Parathyroid adenoma (tissue), 2 donors: ENCODE results near the gene CSMD2.

ENCODE experiments used
- H2AFZ ChIP-seq: fragments of 300-600 bp; sonication (generic); one replicate; pipeline ENCODE4 v1.7.0; 2017; ENCODE audit warnings: antibody characterized with exemption, mild to moderate bottlenecking
- H3K27ac ChIP-seq: fragments of 300-600 bp; sonication (generic); one replicate; pipeline ENCODE4 v1.7.0; 2017
- H3K27me3 ChIP-seq: fragments of 300-600 bp; sonication (generic); one replicate; pipeline ENCODE4 v1.7.0; 2017; ENCODE audit warnings: low read length; ENCODE audit not compliant: control insufficient read depth, insufficient read depth
- H3K36me3 ChIP-seq: fragments of 300-600 bp; sonication (generic); one replicate; pipeline ENCODE4 v1.7.0; 2017; ENCODE audit warnings: low read length; ENCODE audit not compliant: control insufficient read depth, insufficient read depth
- H3K4me1 ChIP-seq: fragments of 300-600 bp; sonication (generic); one replicate; pipeline ENCODE4 v1.7.0; 2017; ENCODE audit warnings: control low read depth
- H3K4me2 ChIP-seq: fragments of 300-600 bp; sonication (generic); one replicate; pipeline ENCODE4 v1.7.0; 2017; ENCODE audit warnings: low read length
- H3K4me3 ChIP-seq: fragments of 300-600 bp; sonication (generic); one replicate; pipeline ENCODE4 v1.7.0; 2017; ENCODE audit warnings: low read depth, low read length
- H3K79me2 ChIP-seq: fragments of 300-600 bp; sonication (generic); one replicate; pipeline ENCODE4 v1.7.0; 2017; ENCODE audit warnings: control low read depth
- H3K9ac ChIP-seq: fragments of 300-600 bp; sonication (generic); one replicate; pipeline ENCODE4 v1.7.0; 2017; ENCODE audit warnings: mild to moderate bottlenecking
- H3K9me3 ChIP-seq: fragments of 300-600 bp; sonication (generic); one replicate; pipeline ENCODE4 v1.7.0; 2017; ENCODE audit warnings: low read length; ENCODE audit not compliant: control insufficient read depth
- CTCF ChIP-seq: fragments of 300-600 bp; sonication (generic); IDR thresholded peaks from one replicate; pipeline ENCODE4 v1.7.0; 2017; ENCODE audit warnings: antibody characterized with exemption, mild to moderate bottlenecking
- donor health status: primary hyperparathyroidism.

The CSMD2 gene

DNA sequence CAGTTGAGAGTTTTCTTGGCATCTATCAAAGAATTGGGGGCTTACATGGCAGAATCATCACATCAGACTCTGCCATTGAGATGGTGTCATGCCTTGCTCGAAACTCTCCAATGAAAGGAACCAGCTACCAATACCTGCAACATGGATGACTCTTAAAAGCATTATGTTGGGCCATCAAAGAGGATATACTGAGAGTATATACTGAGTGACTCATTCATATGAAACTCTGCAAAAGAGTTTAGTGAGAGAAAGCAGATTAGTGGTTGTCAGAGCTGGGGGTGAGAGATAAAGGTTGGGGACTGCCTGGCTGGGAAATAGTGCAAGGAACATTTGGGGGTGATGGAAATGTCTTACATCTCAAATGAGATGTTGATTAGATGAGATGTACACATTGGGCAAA lies 315.8 kb downstream of the CSMD2 start:
- Histone ChIP-seq H3K27ac (no peak overlapping the region), H3K9ac (no peak overlapping the region), H3K4me2 (no peak overlapping the region), H3K36me3 (no peaks in the 10 kb centered on the region), H3K9me3 (no peaks in the 10 kb centered on the region), H3K4me1 (no peaks in the 10 kb centered on the region), H2AFZ (no peak overlapping the region), H3K79me2 (no peaks in the 10 kb centered on the region), H3K4me3 (no peak overlapping the region), H3K27me3 (no peaks in the 10 kb centered on the region)
- TF ChIP-seq CTCF = no peak

GRCh38 chr1:33848205-33848937 lies 316.7 kb downstream of the CSMD2 start:
- H3K36me3 ChIP-seq = no peaks in the 10 kb centered on the region
- H2AFZ ChIP-seq = no peak overlapping the region
- no peak overlapping the region for H3K4me2 ChIP-seq
- no peaks in the 10 kb centered on the region for H3K4me1 ChIP-seq
- no peak for TF ChIP-seq CTCF
- no peaks in the 10 kb centered on the region for H3K27me3 ChIP-seq
- H3K9ac ChIP-seq = no peak overlapping the region
- H3K27ac ChIP-seq = no peak overlapping the region
- no peaks in the 10 kb centered on the region for H3K79me2 ChIP-seq
- no peak overlapping the region for H3K4me3 ChIP-seq
- H3K9me3 ChIP-seq = no peaks in the 10 kb centered on the region

DNA sequence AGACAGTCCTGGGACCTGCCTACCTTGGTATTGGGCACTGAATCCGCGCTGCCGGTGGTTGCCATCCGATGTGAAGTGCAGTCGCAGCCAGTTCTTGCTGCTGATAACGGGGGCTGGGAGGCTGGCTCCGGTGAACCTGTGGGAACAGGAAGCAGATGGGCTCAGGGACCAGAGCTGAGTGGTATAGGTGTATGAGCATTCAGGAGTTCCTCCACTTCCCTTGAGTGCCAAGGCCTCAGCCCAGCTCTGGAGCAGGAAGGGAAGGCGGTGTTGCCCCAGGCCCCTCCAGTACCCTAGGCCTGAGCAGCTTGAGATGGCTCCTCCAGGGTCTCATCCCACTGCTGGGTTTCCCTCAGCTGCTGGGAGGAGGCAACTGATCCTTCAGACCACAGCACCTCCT lies 318.2 kb downstream of the CSMD2 start:
- no peak for TF ChIP-seq CTCF

DNA sequence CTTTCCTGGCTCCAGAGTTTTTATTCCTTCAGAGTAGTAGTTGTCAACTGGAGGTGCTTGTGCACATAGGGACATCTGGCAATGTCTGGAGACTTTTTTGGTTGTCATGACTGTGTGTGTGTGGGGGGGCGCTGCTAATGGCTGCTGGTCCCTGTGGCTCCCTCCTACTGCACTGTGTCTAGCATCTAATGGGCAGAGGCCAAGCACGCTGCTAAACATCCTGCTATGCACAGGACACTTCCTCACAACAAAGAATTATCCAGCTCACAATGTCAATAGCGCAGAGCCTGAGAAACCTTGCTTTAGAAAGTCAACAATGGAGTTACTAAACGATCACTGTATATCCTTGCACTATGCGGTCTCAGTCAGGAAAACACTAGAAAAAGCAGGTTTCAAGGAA lies 320.9 kb downstream of the CSMD2 start:
- Histone ChIP-seq H3K4me1 (no peaks in the 10 kb centered on the region), H3K4me3 (no peak overlapping the region), H3K4me2 (no peak overlapping the region), H3K9ac (no peak overlapping the region), H3K27me3 (no peaks in the 10 kb centered on the region), H3K27ac (no peak overlapping the region), H2AFZ (no peak overlapping the region), H3K79me2 (no peaks in the 10 kb centered on the region), H3K9me3 (no peaks in the 10 kb centered on the region), H3K36me3 (no peaks in the 10 kb centered on the region)
- TF ChIP-seq CTCF = no peak

More for the DNA sequence above, 318.2 kb downstream of the CSMD2 start:
- Histone ChIP-seq H3K36me3 (no peaks in the 10 kb centered on the region), H3K4me2 (no peak overlapping the region), H3K4me3 (no peak overlapping the region), H3K4me1 (no peaks in the 10 kb centered on the region), H3K9me3 (no peaks in the 10 kb centered on the region), H3K79me2 (no peaks in the 10 kb centered on the region), H3K9ac (no peak overlapping the region), H2AFZ (no peak overlapping the region), H3K27ac (no peak overlapping the region), H3K27me3 (no peaks in the 10 kb centered on the region)

GRCh38 chr1:33842348-33842747 lies 322.7 kb downstream of the CSMD2 start:
- no peaks in the 10 kb centered on the region for H3K27me3 ChIP-seq
- no peak overlapping the region for H3K9ac ChIP-seq
- no peak overlapping the region for H3K4me2 ChIP-seq
- no peaks in the 10 kb centered on the region for H3K9me3 ChIP-seq
- no peak overlapping the region for H3K27ac ChIP-seq
- H3K79me2 ChIP-seq = no peaks in the 10 kb centered on the region
- TF ChIP-seq CTCF = no peak
- H2AFZ ChIP-seq = no peak overlapping the region
- H3K36me3 ChIP-seq = no peaks in the 10 kb centered on the region
- H3K4me3 ChIP-seq = no peak overlapping the region
- H3K4me1 ChIP-seq = no peaks in the 10 kb centered on the region
